Spleen (tissue), 11 donors: Measurements from ENCODE around the gene EFCAB11. TPM values are rescaled to one million over a fixed set of nuclear protein-coding genes. Genes with fewer than 3 reads are reported as not detected.

ENCODE experiments used
- DNase-seq: peaks from one replicate; pipeline ENCODE4 v3.0.0-alpha.2; 2020
- H3K27ac ChIP-seq, 8 donors: fragments of 200-600 bp; sonication (generic) in 7 of 8; 1 replicate in 4 of 8; 2 replicates in 4 of 8; pipeline versions ENCODE4 v1.5.0 to v1.8.0; 2016 to 2021; ENCODE audit warnings: inconsistent platforms in 4 of 8, mild to moderate bottlenecking in 4 of 8, moderate library complexity in 1 of 8
- H3K27me3 ChIP-seq, 7 donors: fragments of 200-600 bp; sonication (generic) in 6 of 7; replicated peaks in 1 of 7; 1 replicate in 4 of 7; 2 replicates in 3 of 7; pipeline versions ENCODE4 v1.5.0 to v1.8.0; 2016 to 2021; ENCODE audit warnings: inconsistent platforms in 3 of 7, mild to moderate bottlenecking in 1 of 7
- H3K36me3 ChIP-seq, 6 donors: fragments of 200-600 bp; sonication (generic) in 5 of 6; 1 replicate in 4 of 6; 2 replicates in 2 of 6; pipeline versions ENCODE4 v1.5.0 to v1.8.0; 2016 to 2021; ENCODE audit warnings: inconsistent platforms in 2 of 6
- H3K4me1 ChIP-seq, 6 donors: fragments of 200-600 bp; sonication (generic) in 5 of 6; 1 replicate in 3 of 6; 2 replicates in 3 of 6; pipeline versions ENCODE4 v1.5.0 to v1.8.0; 2016 to 2021; ENCODE audit warnings: inconsistent platforms in 3 of 6
- H3K4me3 ChIP-seq, 8 donors: fragments of 200-600 bp; sonication (generic) in 7 of 8; 1 replicate in 4 of 8; 2 replicates in 4 of 8; pipeline versions ENCODE4 v1.5.0 to v1.8.0; 2016 to 2021; ENCODE audit warnings: inconsistent platforms in 4 of 8, mild to moderate bottlenecking in 4 of 8, moderate library complexity in 2 of 8
- H3K9me3 ChIP-seq, 8 donors: fragments of 200-600 bp; sonication (generic) in 7 of 8; 1 replicate in 4 of 8; 2 replicates in 4 of 8; pipeline versions ENCODE4 v1.5.0 to v1.8.0; 2016 to 2021; ENCODE audit warnings: inconsistent platforms in 4 of 8
- POLR2A ChIP-seq, 3 donors: fragments of 450-650 bp; IDR thresholded peaks; one replicate each; pipeline ENCODE4 v1.5.1; 2017; ENCODE audit warnings: antibody characterized with exemption in 3 of 3, mild to moderate bottlenecking in 1 of 3
- POLR2AphosphoS5 ChIP-seq, 3 donors: sonication (generic); formaldehyde crosslinking; IDR thresholded peaks; one replicate each; pipeline ENCODE4 v1.5.1; 2017; ENCODE audit warnings: antibody characterized with exemption in 3 of 3
- WGBS, 5 donors: extraction: QIAGEN DNeasy Blood & Tissue Kit in 3 of 5; methylation state at CpG; one replicate each; pipeline versions ENCODE4 v1.1.5 to v1.1.7; 2013 to 2018; 5-methylcytosine and 5-hydroxymethylcytosine counted together
- intact Hi-C: fragments of 100-400 bp; cut with DNase I; formaldehyde crosslinking; loops from one replicate; pipeline ENCODE4 v1.15.0; 2023; ENCODE audit warnings: low total_unique reads
- polyA plus RNA-seq, 3 donors: library from polyadenylated mRNA; stranded (reverse); fragments of 200-250 nt; gene quantifications; one replicate each; pipeline ENCODE4 v1.2.1, GENCODE V29; 2013
- total RNA-seq, 7 donors: library from RNA; depleted of rRNA in 3 of 7; stranded (reverse); fragments of >200 nt in 3 of 7; fragmentation: NEBNext Ultra II Directional in 4 of 7; extraction: Animal tissue kit (Norgen Biotek cat#: 25700) in 4 of 7; gene quantifications; one replicate each; pipeline versions ENCODE4 v1.1.0 to v1.2.1, GENCODE V29; 2016 to 2021
- TF ChIP-seq, protein P1 (sequence below), 11 experiments: fragments of 200-600 bp in 7 of 11; fragments of 450-650 bp in 4 of 11; sonication (generic) in 4 of 11; IDR thresholded peaks in 8 of 11; conservative IDR thresholded peaks in 3 of 11; 1 replicate in 7 of 11; 2 replicates in 4 of 11; pipeline versions ENCODE4 v1.4.0 to v1.8.0; 2016 to 2021; ENCODE audit warnings: antibody characterized with exemption in 11 of 11, inconsistent platforms in 4 of 11, mild to moderate bottlenecking in 1 of 11
- donor health status: healthy with polysubstance abuse.
- donor health status: DM: no; HTN: no; CAD: no; lungs with moderate emphysema.
- donor health status: DM: no; HTN: no; CAD: no.
- donor health status: Bipolar disorder and iron deficiency.
- donor health status: healthy.
- donor health status: DM: no; HTN: no; CAD: no.
- donor health status: DM: yes; HTN: yes; CAD: no.

The EFCAB11 gene
- total and polyA plus RNA-seq, 10 donors, result 2.5 to 13.7 (median 7.4) TPM

- WGBS, 5 donors, result 20 to 77% (median 52%) methylated on average over 1 of the region's 1 CpG
- no peak overlapping the region for H3K27ac ChIP-seq
- H3K4me3 ChIP-seq, result no peak overlapping the region
- H3K9me3 ChIP-seq, result no peaks in the 10 kb centered on the region
- no peaks in the 10 kb centered on the region for H3K27me3 ChIP-seq
- TF ChIP-seq POLR2A (IDR thresholded peaks at IDR 0.05) (no peak), POLR2AphosphoS5 (IDR thresholded peaks at IDR 0.05) (no peak)
- TF ChIP-seq, protein P1, sequence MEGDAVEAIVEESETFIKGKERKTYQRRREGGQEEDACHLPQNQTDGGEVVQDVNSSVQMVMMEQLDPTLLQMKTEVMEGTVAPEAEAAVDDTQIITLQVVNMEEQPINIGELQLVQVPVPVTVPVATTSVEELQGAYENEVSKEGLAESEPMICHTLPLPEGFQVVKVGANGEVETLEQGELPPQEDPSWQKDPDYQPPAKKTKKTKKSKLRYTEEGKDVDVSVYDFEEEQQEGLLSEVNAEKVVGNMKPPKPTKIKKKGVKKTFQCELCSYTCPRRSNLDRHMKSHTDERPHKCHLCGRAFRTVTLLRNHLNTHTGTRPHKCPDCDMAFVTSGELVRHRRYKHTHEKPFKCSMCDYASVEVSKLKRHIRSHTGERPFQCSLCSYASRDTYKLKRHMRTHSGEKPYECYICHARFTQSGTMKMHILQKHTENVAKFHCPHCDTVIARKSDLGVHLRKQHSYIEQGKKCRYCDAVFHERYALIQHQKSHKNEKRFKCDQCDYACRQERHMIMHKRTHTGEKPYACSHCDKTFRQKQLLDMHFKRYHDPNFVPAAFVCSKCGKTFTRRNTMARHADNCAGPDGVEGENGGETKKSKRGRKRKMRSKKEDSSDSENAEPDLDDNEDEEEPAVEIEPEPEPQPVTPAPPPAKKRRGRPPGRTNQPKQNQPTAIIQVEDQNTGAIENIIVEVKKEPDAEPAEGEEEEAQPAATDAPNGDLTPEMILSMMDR (IDR thresholded peaks at IDR 0.05 in 8 of 11, conservative IDR thresholded peaks at IDR 0.05 in 3 of 11), result no peak
- no peak for DNase-seq
- intact Hi-C loops, result no loop called here
- peaks cover 0 to 39% (median 14%) of the 10 kb centered on the region in 6 donors for H3K36me3 ChIP-seq
- H3K4me1 ChIP-seq, result peaks cover 11 to 54% (median 32%) of the 10 kb centered on the region in 6 donors
Observed at GRCh38 chr14:89958966-89959365, 4.4 kb upstream of the EFCAB11 start.

DNA sequence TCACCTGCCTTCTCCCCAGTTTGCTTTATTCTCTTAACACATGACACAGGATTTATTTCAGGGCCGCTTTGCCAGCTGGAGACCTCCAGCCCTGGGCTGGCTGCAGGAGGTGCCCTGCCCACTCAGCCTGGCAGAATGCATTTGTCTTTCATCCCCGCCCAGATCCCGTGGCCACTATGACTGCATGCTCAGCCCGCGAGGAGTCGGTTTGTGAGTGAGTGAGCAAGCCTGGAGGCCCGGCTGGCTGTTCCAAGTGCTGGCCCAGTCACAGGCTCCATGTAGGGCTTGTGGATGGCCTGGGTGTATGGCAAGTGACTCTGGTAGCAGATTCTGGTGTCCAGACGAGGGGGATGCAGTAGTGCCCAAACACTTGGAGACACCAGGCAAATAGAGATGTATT, 3.3 kb upstream of the EFCAB11 start:
- peak; percentile 73 for DNase-seq
- 90 to 98% (median 97%) methylated on average over 7 to 8 of the region's 8 CpGs for WGBS, 5 donors
- Histone ChIP-seq H3K9me3 (no peaks in the 10 kb centered on the region), H3K27me3 (no peaks in the 10 kb centered on the region), H3K4me1 (peaks cover 12 to 64% (median 36%) of the 10 kb centered on the region in 6 donors), H3K4me3 (peak overlapping the region in 1 of 8 donors; percentile 90), H3K27ac (no peak overlapping the region), H3K36me3 (peaks cover 0 to 27% (median 5%) of the 10 kb centered on the region in 6 donors)
- intact Hi-C loops, result no loop called here
- no peak for TF ChIP-seq POLR2AphosphoS5 (IDR thresholded peaks at IDR 0.05)
- TF ChIP-seq, protein P1 (IDR thresholded peaks at IDR 0.05 in 8 of 11, conservative IDR thresholded peaks at IDR 0.05 in 3 of 11), result no peak
- TF ChIP-seq POLR2A (IDR thresholded peaks at IDR 0.05), result no peak

- intact Hi-C loops, result no loop called here
Observed at GRCh38 chr14:89957376-89957775, 2.8 kb upstream of the EFCAB11 start.

GRCh38 chr14:89956661-89957009, 2.1 kb upstream of the EFCAB11 start:
- no peak for DNase-seq
- TF ChIP-seq POLR2AphosphoS5 (IDR thresholded peaks at IDR 0.05), result no peak
- no peak for TF ChIP-seq POLR2A (IDR thresholded peaks at IDR 0.05)
- TF ChIP-seq, protein P1 (IDR thresholded peaks at IDR 0.05 in 8 of 11, conservative IDR thresholded peaks at IDR 0.05 in 3 of 11), result no peak
- Histone ChIP-seq H3K36me3 (peaks cover 0 to 16% (median 3%) of the 10 kb centered on the region in 6 donors), H3K27me3 (no peaks in the 10 kb centered on the region), H3K4me1 (peaks cover 12 to 64% (median 36%) of the 10 kb centered on the region in 6 donors), H3K4me3 (peak overlapping the region; percentile 87 to 98 (median 93)), H3K27ac (peak overlapping the region; percentile 91 to 98 (median 96)), H3K9me3 (no peaks in the 10 kb centered on the region)
- intact Hi-C loops, result no loop called here
- WGBS, 5 donors, result 35 to 52% (median 43%) methylated on average over 15 of the region's 15 CpGs

More at GRCh38 chr14:89957376-89957775, 2.8 kb upstream of the EFCAB11 start:
- Histone ChIP-seq H3K4me1 (peaks cover 12 to 64% (median 36%) of the 10 kb centered on the region in 6 donors), H3K36me3 (peaks cover 0 to 23% (median 3%) of the 10 kb centered on the region in 6 donors), H3K4me3 (peak overlapping the region in 1 of 8 donors; percentile 90), H3K27ac (no peak overlapping the region), H3K9me3 (no peaks in the 10 kb centered on the region), H3K27me3 (no peaks in the 10 kb centered on the region)
- TF ChIP-seq POLR2A (IDR thresholded peaks at IDR 0.05) (no peak), POLR2AphosphoS5 (IDR thresholded peaks at IDR 0.05) (no peak)
- TF ChIP-seq, protein P1 (IDR thresholded peaks at IDR 0.05 in 8 of 11, conservative IDR thresholded peaks at IDR 0.05 in 3 of 11), result no peak
- 80 to 92% (median 83%) methylated on average over 1 of the region's 1 CpG for WGBS, 5 donors
- DNase-seq, result no peak
